Umbilical cord (tissue), 2 donors: ENCODE measurements around the gene ALLC. TPM values are rescaled to one million over a fixed set of nuclear protein-coding genes. Genes with fewer than 3 reads are reported as not detected.
"Not testable (repeated sequence)": the region's sequence is repeated elsewhere in the genome, so short reads cannot be mapped to it uniquely, and the experiment has no call there.

Experiments used
- DNase-seq: peaks from one replicate; pipeline ENCODE4 v3.0.0-alpha.2; 2015; ENCODE audit warnings: low spot score
- total RNA-seq: library from RNA; depleted of rRNA; stranded (reverse); fragments of >200 nt; gene quantifications from one replicate; pipeline ENCODE4 v1.2.3, GENCODE V29; 2014; ENCODE audit warnings: low replicate concordance; ENCODE audit not compliant: insufficient read depth

The ALLC gene
- 0.48 TPM for total RNA-seq

- no peak for DNase-seq
Observed at GRCh38 chr2:3657881-3658280, at the start of gene ALLC. ALLC (plus strand) TSS chr2:3658200; CDS start chr2:3671158, 12,958 bp downstream.

GRCh38 chr2:3608373-3609278, 49.4 kb upstream of the ALLC start:
- no peak for DNase-seq

- DNase-seq, result not testable (repeated sequence)
Observed at GRCh38 chr2:3609279-3609673, 48.7 kb upstream of the ALLC start.

GRCh38 chr2:3610415-3610814, 47.6 kb upstream of the ALLC start:
- no peak for DNase-seq

GRCh38 chr2:3610881-3611505, 47.0 kb upstream of the ALLC start:
- no peak for DNase-seq

GRCh38 chr2:3611589-3611988, 46.4 kb upstream of the ALLC start:
- no peak for DNase-seq

GRCh38 chr2:3612639-3613523, 45.1 kb upstream of the ALLC start:
- DNase-seq, result no peak

- DNase-seq, result no peak
Observed at GRCh38 chr2:3613524-3613905, 44.5 kb upstream of the ALLC start.

- DNase-seq, result not testable (repeated sequence)
Observed at GRCh38 chr2:3614743-3615142, 43.3 kb upstream of the ALLC start.

- not testable (repeated sequence) for DNase-seq
Observed at GRCh38 chr2:3615541-3616200, 42.3 kb upstream of the ALLC start.

- not testable (repeated sequence) for DNase-seq
Observed at GRCh38 chr2:3616435-3617197, 41.4 kb upstream of the ALLC start.

GRCh38 chr2:3617198-3617890, 40.7 kb upstream of the ALLC start:
- DNase-seq, result no peak

GRCh38 chr2:3618367-3618766, 39.6 kb upstream of the ALLC start:
- no peak for DNase-seq

GRCh38 chr2:3619033-3619432, 39.0 kb upstream of the ALLC start:
- no peak for DNase-seq

- DNase-seq, result not testable (repeated sequence)
Observed at GRCh38 chr2:3619661-3620060, 38.3 kb upstream of the ALLC start.

GRCh38 chr2:3620834-3621233, 37.2 kb upstream of the ALLC start:
- peak; percentile 17 for DNase-seq

- DNase-seq, result no peak
Observed at GRCh38 chr2:3622967-3623366, 35.0 kb upstream of the ALLC start.

GRCh38 chr2:3624059-3624794, 33.8 kb upstream of the ALLC start:
- no peak for DNase-seq

- no peak for DNase-seq
Observed at GRCh38 chr2:3625186-3625585, 32.8 kb upstream of the ALLC start.
